ENCODE measurements around the gene ABCA13.
"Not testable (repeated sequence)": the region's sequence is repeated elsewhere in the genome, so short reads cannot be mapped to it uniquely, and the experiment has no call there.

- not testable (repeated sequence) for TF ChIP-seq EZH2 (IDR thresholded peaks at IDR 0.05); POLR2AphosphoS5 (IDR thresholded peaks at IDR 0.05; ENCODE audit: borderline replicate concordance, low read depth, low read length); FOXP2 (optimal IDR thresholded peaks at IDR 0.05; ENCODE audit: control extremely low read depth, extremely low read length, insufficient read depth)
Measured at GRCh38 chr7:48202916-48203315, 31.7 kb downstream of the ABCA13 start.
